ENCODE results near the gene ZNRD2.

Gene ZNRD2

GRCh38 chr11:65538232-65538914 lies 31.9 kb upstream of the ZNRD2 start:
- DNase-seq (ENCODE audit: low read depth): no peak

- no peak for DNase-seq (ENCODE audit: low read depth)
Observed at GRCh38 chr11:65538915-65539743, 31.1 kb upstream of the ZNRD2 start.

DNA sequence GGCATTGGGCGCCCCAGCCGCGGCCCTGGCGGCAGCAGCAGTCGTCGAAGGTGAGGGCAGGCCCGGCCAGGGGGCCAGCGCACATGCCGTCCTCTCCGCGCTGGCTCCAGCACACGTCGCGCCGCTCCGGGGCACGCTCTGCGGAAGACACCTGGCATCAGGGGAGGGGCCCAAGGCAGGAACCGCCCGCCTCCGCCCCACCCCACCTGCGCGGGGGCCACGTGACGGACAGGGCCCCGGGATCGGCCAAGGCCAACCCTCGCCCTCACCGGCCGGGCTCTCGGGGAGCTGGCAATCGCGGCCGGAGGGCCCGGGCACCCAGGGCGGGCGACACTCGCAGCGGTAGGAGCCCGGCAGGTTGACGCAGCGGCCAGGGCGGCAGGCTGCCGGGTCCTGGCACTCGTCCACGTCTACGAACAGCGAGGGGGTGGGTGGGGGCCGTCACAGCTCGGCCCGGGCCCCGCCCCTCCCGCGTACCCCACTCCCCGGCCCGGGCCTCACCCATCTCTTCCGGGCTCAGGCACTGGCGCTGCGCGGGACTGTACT lies 30.5 kb upstream of the ZNRD2 start:
- no peak for DNase-seq (ENCODE audit: low read depth)

DNA sequence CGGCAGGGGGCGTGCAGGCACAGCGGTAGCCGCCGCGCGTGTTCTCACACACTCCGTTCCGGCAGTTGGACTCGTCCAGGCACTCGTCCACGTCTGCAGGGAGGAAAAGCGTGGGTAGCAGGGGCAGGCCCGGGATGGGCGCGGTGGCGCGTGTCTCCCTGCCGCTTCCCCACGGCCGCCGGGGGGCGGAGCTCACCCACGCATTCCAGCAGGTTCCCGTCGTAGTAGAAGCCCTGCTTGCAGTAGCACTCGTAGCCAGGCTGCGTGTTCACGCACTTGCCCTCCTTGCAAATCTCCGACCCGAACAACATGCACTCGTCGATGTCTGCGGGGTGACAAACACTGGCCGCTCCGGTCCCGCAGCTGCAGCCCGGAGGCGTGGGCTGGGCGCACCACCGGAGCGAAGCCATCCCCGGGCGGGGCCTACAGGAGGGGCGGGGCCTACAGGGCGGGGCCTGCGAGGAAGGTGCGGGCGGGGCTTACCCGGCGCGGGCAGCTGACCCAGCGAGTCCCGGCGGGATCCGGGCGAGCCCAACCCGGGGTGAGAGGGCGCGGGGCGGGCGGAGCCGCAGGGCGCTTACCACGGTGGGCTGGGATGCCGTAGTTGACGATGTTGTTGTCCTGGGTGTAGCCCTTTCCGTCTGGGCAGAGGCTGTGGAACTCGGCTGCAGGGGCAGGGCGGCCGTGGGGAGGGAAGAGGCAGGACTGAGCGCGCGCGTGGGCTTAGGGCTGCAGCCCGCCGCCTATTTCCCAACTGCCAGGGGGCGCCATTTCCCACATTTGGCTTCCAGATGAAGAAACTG lies 29.8 kb upstream of the ZNRD2 start:
- peak; percentile 82 for DNase-seq (ENCODE audit: low read depth)

GRCh38 chr11:65541093-65541982 lies 28.9 kb upstream of the ZNRD2 start:
- DNase-seq (ENCODE audit: low read depth): no peak

DNA sequence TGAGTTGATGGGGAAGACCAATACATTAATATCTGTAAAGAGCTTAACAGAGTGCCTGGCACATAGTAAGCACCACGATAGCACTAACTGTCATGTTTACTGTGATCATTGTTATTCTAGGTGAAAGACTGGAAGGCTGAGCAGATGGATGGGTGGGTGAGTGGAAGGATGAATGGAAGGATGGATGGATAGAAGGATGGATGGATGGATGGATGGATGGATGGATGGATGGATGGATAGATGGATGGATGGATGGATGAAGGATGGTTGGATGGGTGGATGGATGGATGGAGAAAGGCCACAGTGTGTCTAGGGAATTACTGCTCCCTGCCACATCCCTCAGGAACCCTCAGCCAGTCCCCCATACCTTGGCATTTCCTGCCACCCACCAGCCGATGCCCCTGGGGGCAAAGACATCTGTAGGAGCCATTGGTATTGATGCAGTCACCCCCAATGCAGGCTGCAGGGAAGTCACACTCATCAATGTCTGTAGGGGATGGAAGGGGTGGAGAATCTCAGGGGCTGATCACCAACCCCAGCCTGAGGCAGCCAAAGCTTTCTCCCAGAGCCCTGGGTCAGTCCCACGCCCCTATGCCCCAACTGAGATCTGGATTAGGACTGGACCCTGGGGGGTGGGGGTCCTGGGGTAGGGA lies 27.4 kb upstream of the ZNRD2 start:
- no peak for DNase-seq (ENCODE audit: low read depth)

- DNase-seq (ENCODE audit: low read depth): no peak
Observed at GRCh38 chr11:65545853-65546216, 24.4 kb upstream of the ZNRD2 start.

GRCh38 chr11:65546217-65546958 lies 23.9 kb upstream of the ZNRD2 start:
- DNase-seq (ENCODE audit: low read depth): peak; percentile 99

DNA sequence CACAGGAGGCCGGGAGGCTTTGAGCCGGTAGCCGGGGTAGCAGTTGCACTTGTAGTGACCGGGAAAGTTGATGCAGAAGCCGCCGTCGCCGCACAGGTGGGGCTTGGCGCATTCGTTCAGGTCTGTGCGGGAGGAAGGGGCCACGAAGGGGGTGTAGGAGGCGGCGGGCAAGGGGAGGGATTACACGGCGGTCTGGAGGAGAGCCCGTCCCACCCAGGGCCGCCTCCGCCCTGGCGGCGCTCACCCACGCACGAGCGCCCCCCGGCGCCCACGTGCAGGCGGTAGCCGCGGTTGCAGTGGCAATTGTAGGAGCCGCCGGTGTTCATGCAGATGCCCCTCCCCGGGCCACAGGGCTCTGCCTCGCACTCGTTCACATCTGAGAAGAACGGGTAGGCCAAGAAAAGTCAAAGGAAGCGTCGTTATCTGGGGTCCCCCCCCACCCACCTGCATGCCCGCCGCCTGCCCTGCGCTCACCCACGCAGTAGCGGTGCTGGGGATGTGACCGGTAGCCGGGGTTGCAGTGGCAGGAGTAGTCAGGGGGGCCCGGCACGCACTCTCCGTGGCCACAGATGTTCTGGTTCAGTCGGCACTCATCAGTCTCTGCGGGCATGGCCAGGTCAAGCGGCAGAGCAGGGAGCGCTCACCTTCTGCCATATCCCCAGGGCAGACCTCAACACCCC lies 22.7 kb upstream of the ZNRD2 start:
- no peak for DNase-seq (ENCODE audit: low read depth)

DNA sequence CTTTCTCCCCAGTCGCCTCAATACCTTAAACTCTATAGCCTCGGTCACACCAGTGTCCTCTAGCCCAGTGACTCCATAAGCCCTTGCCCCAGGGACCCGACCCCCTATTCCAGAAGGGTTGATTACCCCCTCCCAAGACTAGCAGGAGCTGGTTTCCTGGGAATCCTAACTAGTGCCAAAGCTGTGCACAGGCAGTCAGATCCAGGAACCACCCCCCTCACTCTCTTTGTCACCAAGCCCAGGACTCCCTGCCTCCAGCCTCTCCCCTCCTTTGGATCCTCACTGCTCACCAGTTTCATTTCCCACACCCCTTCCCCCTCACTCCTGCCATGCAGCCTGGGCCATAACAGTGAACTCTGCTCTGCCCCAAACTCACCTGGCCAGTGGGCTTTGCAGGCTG lies 21.9 kb upstream of the ZNRD2 start:
- DNase-seq (ENCODE audit: low read depth): no peak

DNA sequence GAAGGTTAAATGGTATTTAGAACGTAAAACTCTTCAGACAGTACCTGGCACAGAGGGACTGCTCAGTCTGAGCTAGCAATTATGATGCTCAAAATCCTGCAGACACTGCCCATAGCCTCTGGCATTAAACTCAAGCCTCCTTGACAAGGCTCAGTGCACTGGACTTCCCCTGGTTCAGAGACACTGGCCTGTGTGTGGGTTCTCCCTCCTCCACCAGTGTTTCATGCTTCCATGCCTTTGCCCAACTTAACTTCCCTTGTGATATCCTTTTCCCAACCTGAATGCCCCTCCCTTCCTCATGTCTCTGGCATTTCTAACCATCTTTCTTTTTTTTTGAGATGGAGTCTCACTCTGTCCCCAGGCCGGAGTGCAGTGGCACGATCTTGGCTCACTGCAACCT lies 21.2 kb upstream of the ZNRD2 start:
- DNase-seq (ENCODE audit: low read depth): no peak

DNA sequence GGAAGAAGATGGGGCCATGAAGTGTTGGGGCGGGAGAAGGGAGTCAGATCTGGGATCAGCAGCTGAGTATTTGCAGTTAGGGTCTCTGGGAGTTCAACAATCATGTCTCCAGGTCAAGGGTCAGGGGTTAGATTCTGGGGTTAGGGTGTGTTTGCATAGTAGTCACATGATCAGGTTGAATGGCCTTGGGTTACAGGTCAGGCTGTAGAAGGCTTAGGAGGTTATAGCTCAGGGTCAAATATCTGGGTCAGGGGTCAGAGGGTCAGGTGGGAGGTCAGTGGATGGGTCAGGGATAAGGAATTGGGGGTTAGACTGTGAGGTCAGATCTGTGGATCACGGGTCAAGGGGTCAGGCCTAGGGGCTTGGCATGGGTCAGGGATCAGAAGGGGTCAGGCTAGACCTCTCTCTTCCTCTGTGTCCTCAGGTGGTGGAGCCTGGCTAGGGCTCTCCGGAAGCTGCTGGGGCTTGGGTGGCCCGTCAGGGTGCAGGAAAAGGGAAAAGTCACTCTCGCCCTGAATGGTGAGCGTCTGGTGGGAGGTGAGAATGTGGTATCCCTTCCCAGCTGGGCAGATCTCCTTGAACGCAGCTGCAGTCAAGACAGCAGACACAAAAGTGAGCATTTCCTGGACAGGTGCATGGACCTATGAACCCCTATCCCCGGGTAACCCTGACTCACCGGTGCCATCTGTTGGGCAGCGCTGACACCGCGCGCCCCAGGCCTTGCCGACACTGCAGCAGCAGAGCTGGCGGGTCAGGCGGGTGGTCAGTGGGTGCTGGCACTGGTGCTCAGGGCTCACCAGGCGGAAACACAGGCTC lies 18.5 kb upstream of the ZNRD2 start:
- peak; percentile 52 for DNase-seq (ENCODE audit: low read depth)

DNA sequence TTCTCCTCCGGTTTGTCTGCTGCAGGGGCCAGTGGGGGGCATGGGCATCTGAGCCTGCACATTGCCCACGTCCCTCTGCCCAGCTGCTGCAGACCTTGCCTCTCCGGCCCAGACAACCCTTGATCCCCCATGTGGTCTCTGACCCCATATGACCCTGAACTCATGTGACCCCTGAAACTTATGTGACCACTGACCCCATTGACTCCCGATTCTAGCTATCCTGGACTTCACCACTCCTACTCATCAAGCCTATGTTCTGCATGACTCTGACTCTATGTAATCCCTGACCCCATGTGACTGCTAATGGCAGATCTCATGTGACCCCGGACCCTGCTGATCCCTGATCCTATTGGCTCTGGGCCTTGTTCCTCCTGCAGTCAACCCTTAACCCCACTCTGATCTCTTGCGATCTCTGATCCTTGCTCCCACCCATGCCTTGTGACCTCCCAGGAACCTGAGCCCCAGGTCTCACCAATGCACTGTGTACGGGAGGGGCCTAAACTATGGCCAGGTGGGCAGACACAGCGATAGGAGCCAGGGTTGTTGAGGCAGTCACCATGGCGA lies 17.8 kb upstream of the ZNRD2 start:
- DNase-seq (ENCODE audit: low read depth): no peak

DNA sequence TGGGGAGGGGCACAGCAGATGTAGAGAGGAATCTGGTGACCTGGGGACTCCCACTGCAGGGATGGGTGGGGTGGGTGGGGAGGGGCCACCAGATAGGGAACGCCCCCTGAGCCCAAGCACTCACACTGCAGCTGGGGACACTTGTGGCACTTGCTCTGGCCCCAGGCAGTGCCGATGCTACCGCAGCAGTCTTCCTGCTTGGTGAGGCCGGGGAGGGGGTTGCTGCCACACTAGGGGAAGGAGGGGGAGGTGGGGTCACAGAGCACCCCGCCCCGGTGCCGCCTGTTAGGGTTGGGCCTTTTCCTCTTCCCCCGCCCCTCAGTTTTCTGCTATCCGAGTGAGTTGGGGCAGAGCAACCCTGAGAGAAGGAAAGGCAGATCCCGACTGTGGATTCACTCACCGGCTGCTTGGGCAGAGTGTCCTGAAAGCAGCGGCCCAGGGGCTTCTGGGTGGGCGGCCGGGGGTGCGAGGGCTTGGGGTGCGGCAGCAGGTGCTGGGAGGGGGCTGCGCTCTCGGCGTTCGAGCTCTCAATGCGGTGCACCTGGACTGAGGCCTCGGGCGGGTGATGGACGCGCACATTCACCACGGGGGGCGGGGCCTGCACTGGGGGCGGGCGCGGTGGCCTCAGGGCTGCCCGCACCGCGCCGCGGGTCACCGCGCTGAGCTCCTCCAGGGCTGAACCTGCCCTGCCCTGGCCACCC lies 16.8 kb upstream of the ZNRD2 start:
- peak; percentile 68 for DNase-seq (ENCODE audit: low read depth)

- no peak for DNase-seq (ENCODE audit: low read depth)
Observed at GRCh38 chr11:65554057-65554818, 16.0 kb upstream of the ZNRD2 start.

GRCh38 chr11:65554842-65555430 lies 15.3 kb upstream of the ZNRD2 start:
- DNase-seq (ENCODE audit: low read depth): no peak
